Left lung (tissue), 10 donors: ENCODE results near the gene DTNB. TPM values are rescaled to one million over a fixed set of nuclear protein-coding genes. Genes with fewer than 3 reads are reported as not detected.
A peak's percentile ranks its signal among the peaks of the same experiment; 100 is the strongest.

Experiments
- ATAC-seq: fragments of 200-7000 bp; cut with Tn5 transposase; one replicate; pipeline ENCODE4 v1.9.1; 2020; ENCODE audit warnings: moderate library complexity
- DNase-seq, 4 donors: peaks; one replicate each; pipeline ENCODE4 v3.0.0-alpha.2; 2013 to 2020
- H3K27ac ChIP-seq, 2 donors: fragments of 200-600 bp; sonication (generic) in 1 of 2; one replicate each; pipeline versions ENCODE4 v1.5.0 to v1.8.0; 2020 to 2021
- H3K27me3 ChIP-seq, 2 donors: fragments of 200-600 bp; sonication (generic) in 1 of 2; one replicate each; pipeline versions ENCODE4 v1.5.0 to v1.8.0; 2020 to 2021
- H3K36me3 ChIP-seq, 2 donors: fragments of 200-600 bp; sonication (generic) in 1 of 2; one replicate each; pipeline versions ENCODE4 v1.5.0 to v1.8.0; 2020 to 2021
- H3K4me1 ChIP-seq, 2 donors: fragments of 200-600 bp; one replicate each; pipeline ENCODE4 v1.8.0; 2021
- H3K4me3 ChIP-seq, 2 donors: fragments of 200-600 bp; sonication (generic) in 1 of 2; one replicate each; pipeline versions ENCODE4 v1.5.0 to v1.8.0; 2020 to 2021; ENCODE audit warnings: mild to moderate bottlenecking in 1 of 2
- H3K9me3 ChIP-seq, 2 donors: fragments of 200-600 bp; sonication (generic) in 1 of 2; one replicate each; pipeline versions ENCODE4 v1.5.0 to v1.8.0; 2020 to 2021
- CTCF ChIP-seq, 2 donors: fragments of 200-600 bp; sonication (generic) in 1 of 2; IDR thresholded peaks; one replicate each; pipeline versions ENCODE4 v1.5.0 to v1.8.0; 2021; ENCODE audit warnings: antibody characterized with exemption in 2 of 2
- intact Hi-C, 2 donors: fragments of 100-400 bp; cut with DNase I; formaldehyde crosslinking; loops; one replicate each; pipeline versions ENCODE4 v1.11.2 to v1.14.2; 2022
- polyA plus RNA-seq, 6 donors: library from polyadenylated mRNA; unstranded; fragments of 120-200 nt; gene quantifications; one replicate each; pipeline ENCODE4 v1.2.1, GENCODE V29; 2013; ENCODE audit not compliant: insufficient read length in 6 of 6
- total RNA-seq, 2 donors: library from RNA; stranded (reverse); fragmentation: NEBNext Ultra II Directional; extraction: Animal tissue kit (Norgen Biotek cat#: 25700); gene quantifications; one replicate each; pipeline ENCODE4 v1.2.1, GENCODE V29; 2021
- donor health status: DM: no; HTN: yes; CAD: no.
- donor health status: DM: no; HTN: no; CAD: no.

The DTNB gene
- total and polyA plus RNA-seq, 8 donors = 17.6 to 32.5 (median 29.5) TPM

GRCh38 chr2:25650256-25650655 is 23.1 kb downstream of the DTNB start:
- Histone ChIP-seq H3K4me3 (no peak overlapping the region), H3K36me3 (peaks cover 0 to 7% of the 10 kb centered on the region in 2 donors), H3K4me1 (peaks cover 0 to 22% of the 10 kb centered on the region in 2 donors), H3K9me3 (no peaks in the 10 kb centered on the region), H3K27ac (peak overlapping the region; percentile 53 to 88), H3K27me3 (no peaks in the 10 kb centered on the region)
- no peak for TF ChIP-seq CTCF (IDR thresholded peaks at IDR 0.05)
- DNase-seq = peak in 1 of 4 donors; percentile 42
- peak; percentile 50 for ATAC-seq
- intact Hi-C loops = no loop called here

- Histone ChIP-seq H3K36me3 (peaks cover 0 to 7% of the 10 kb centered on the region in 2 donors), H3K27me3 (no peaks in the 10 kb centered on the region), H3K4me3 (no peak overlapping the region), H3K4me1 (peaks cover 0 to 22% of the 10 kb centered on the region in 2 donors), H3K27ac (peak overlapping the region; percentile 53 to 88), H3K9me3 (no peaks in the 10 kb centered on the region)
- TF ChIP-seq CTCF (IDR thresholded peaks at IDR 0.05) = no peak
- intact Hi-C loops = no loop called here
- DNase-seq (no peak), ATAC-seq (peak; percentile 53)
Measured at GRCh38 chr2:25649786-25650185, 23.6 kb downstream of the DTNB start.

GRCh38 chr2:25642298-25642697 is 31.1 kb downstream of the DTNB start:
- Histone ChIP-seq H3K9me3 (no peaks in the 10 kb centered on the region), H3K27ac (no peak overlapping the region), H3K4me1 (no peaks in the 10 kb centered on the region), H3K27me3 (no peaks in the 10 kb centered on the region), H3K4me3 (no peak overlapping the region), H3K36me3 (peaks cover 0 to 4% of the 10 kb centered on the region in 2 donors)
- TF ChIP-seq CTCF (IDR thresholded peaks at IDR 0.05) = no peak
- no peak for DNase-seq
- intact Hi-C loops = no loop called here
- ATAC-seq = no peak

GRCh38 chr2:25639696-25640095 is 33.7 kb downstream of the DTNB start:
- Histone ChIP-seq H3K4me3 (no peak overlapping the region), H3K27ac (no peak overlapping the region), H3K27me3 (no peaks in the 10 kb centered on the region), H3K36me3 (peaks cover 0 to 4% of the 10 kb centered on the region in 2 donors), H3K9me3 (no peaks in the 10 kb centered on the region), H3K4me1 (no peaks in the 10 kb centered on the region)
- intact Hi-C loops = no loop called here
- no peak for DNase-seq
- TF ChIP-seq CTCF (IDR thresholded peaks at IDR 0.05) = no peak
- no peak for ATAC-seq

- Histone ChIP-seq H3K4me1 (no peaks in the 10 kb centered on the region), H3K36me3 (peaks cover 0 to 4% of the 10 kb centered on the region in 2 donors), H3K9me3 (no peaks in the 10 kb centered on the region), H3K27me3 (no peaks in the 10 kb centered on the region), H3K27ac (no peak overlapping the region), H3K4me3 (no peak overlapping the region)
- intact Hi-C loops = no loop called here
- no peak for ATAC-seq
- no peak for DNase-seq
- no peak for TF ChIP-seq CTCF (IDR thresholded peaks at IDR 0.05)
Measured at GRCh38 chr2:25639131-25639530, 34.2 kb downstream of the DTNB start.
